HepG2 (cell line): ENCODE measurements around the gene TIAM2.

Experiments
- AHR ChIP-seq: IDR thresholded peaks from 2 replicates; pipeline ENCODE4 v1.6.1; 2018; ENCODE audit warnings: missing genetic modification reagents, missing compliant biosample characterization
- CEBPB ChIP-seq: IDR thresholded peaks from 2 replicates; pipeline ENCODE4 v1.6.1; 2011; ENCODE audit warnings: low read depth, low read length, improper control_type of control experiment, borderline replicate concordance
- CHD2 ChIP-seq: IDR thresholded peaks from 2 replicates; pipeline ENCODE4 v1.6.1; 2011; ENCODE audit warnings: low read depth, low read length, improper control_type of control experiment
- CREM ChIP-seq, 2 experiments: sonication (generic) in 1 of 2; formaldehyde crosslinking in 1 of 2; IDR thresholded peaks; 2 replicates each; pipeline versions ENCODE4 v1.4.0 to v1.6.1; 2016 to 2020; ENCODE audit warnings: antibody characterized with exemption in 1 of 2, mild to moderate bottlenecking in 1 of 2, missing genetic modification reagents in 1 of 2
- GATAD1 ChIP-seq: IDR thresholded peaks from 2 replicates; pipeline ENCODE4 v1.6.1; 2016; ENCODE audit warnings: missing genetic modification reagents, missing compliant biosample characterization
- JUN ChIP-seq: sonication (generic); formaldehyde crosslinking; IDR thresholded peaks from 2 replicates; pipeline ENCODE4 v1.4.0; 2020; ENCODE audit warnings: mild to moderate bottlenecking, missing genetic modification reagents
- MTF1 ChIP-seq: sonication (generic); formaldehyde crosslinking; IDR thresholded peaks from 2 replicates; pipeline ENCODE4 v1.5.0; 2020; ENCODE audit warnings: missing genetic modification reagents
- NBN ChIP-seq: fragments of 450-650 bp; conservative IDR thresholded peaks from 2 replicates; pipeline ENCODE4 v1.6.1; 2017
- SMC3 ChIP-seq: IDR thresholded peaks from 2 replicates; pipeline ENCODE4 v1.6.1; 2011; ENCODE audit warnings: low read length, improper control_type of control experiment
- YY1 ChIP-seq: IDR thresholded peaks from 2 replicates; pipeline ENCODE4 v1.6.1; 2011; ENCODE audit warnings: low read length, low read depth, moderate library complexity, mild to moderate bottlenecking; ENCODE audit not compliant: insufficient read depth, insufficient replicate concordance
- ZNF775 ChIP-seq: sonication (generic); formaldehyde crosslinking; IDR thresholded peaks from 2 replicates; pipeline ENCODE4 v1.4.0; 2020; ENCODE audit warnings: missing genetic modification reagents, mild to moderate bottlenecking, moderate library complexity, borderline replicate concordance
- TF ChIP-seq, protein P1 (sequence below): sonication (generic); formaldehyde crosslinking; IDR thresholded peaks from 2 replicates; pipeline ENCODE4 v1.4.0; 2020; ENCODE audit warnings: missing genetic modification reagents
- TF ChIP-seq, protein P2 (sequence below): sonication (generic); formaldehyde crosslinking; IDR thresholded peaks from 2 replicates; pipeline ENCODE4 v1.8.0; 2023; ENCODE audit warnings: mild to moderate bottlenecking, missing genetic modification reagents
- TF ChIP-seq, protein P3 (sequence below): sonication (generic); formaldehyde crosslinking; IDR thresholded peaks from 2 replicates; pipeline ENCODE4 v1.4.0; 2020; ENCODE audit warnings: mild to moderate bottlenecking, missing genetic modification reagents

DNA sequence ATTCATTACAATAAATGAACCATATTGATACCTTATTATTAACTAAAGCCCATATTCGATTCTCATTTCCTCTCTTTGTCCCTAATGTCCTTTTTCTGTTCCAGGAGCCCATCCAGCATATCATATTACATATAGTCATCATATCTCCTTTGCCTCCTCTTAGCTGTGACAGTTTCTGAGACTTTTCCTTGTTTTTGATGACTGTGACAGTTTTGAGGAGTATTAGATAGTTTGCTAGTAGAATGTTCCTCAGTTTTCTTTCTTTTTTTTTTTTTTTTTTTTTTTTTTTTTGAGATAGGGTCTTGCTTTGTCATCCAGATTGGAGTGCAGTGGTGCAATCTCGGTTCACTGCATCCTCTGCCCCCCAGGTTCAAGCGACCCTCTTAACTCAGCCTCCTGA is 61.6 kb downstream of the TIAM2 start:
- no peak for TF ChIP-seq SMC3
- TF ChIP-seq, protein P1, sequence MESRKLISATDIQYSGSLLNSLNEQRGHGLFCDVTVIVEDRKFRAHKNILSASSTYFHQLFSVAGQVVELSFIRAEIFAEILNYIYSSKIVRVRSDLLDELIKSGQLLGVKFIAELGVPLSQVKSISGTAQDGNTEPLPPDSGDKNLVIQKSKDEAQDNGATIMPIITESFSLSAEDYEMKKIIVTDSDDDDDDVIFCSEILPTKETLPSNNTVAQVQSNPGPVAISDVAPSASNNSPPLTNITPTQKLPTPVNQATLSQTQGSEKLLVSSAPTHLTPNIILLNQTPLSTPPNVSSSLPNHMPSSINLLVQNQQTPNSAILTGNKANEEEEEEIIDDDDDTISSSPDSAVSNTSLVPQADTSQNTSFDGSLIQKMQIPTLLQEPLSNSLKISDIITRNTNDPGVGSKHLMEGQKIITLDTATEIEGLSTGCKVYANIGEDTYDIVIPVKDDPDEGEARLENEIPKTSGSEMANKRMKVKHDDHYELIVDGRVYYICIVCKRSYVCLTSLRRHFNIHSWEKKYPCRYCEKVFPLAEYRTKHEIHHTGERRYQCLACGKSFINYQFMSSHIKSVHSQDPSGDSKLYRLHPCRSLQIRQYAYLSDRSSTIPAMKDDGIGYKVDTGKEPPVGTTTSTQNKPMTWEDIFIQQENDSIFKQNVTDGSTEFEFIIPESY (CRISPR knock-in tag), result no peak
- no peak for TF ChIP-seq GATAD1 (CRISPR knock-in tag)
- no peak for TF ChIP-seq MTF1 (CRISPR knock-in tag)
- TF ChIP-seq CREM (IDR thresholded peaks at IDR 0.05), result no peak
- no peak for TF ChIP-seq CREM (CRISPR knock-in tag; IDR thresholded peaks at IDR 0.05)
- TF ChIP-seq JUN (CRISPR knock-in tag), result no peak
- no peak for TF ChIP-seq CEBPB
- TF ChIP-seq, protein P2, sequence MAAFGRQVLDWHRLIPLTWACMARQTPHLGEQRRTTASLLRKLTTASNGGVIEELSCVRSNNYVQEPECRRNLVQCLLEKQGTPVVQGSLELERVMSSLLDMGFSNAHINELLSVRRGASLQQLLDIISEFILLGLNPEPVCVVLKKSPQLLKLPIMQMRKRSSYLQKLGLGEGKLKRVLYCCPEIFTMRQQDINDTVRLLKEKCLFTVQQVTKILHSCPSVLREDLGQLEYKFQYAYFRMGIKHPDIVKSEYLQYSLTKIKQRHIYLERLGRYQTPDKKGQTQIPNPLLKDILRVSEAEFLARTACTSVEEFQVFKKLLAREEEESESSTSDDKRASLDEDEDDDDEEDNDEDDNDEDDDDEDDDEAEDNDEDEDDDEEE (CRISPR knock-in tag), result no peak
- no peak for TF ChIP-seq ZNF775 (CRISPR knock-in tag)
- TF ChIP-seq AHR (CRISPR knock-in tag), result no peak
- no peak for TF ChIP-seq YY1
- TF ChIP-seq NBN, result no peak
- no peak for TF ChIP-seq CHD2
- TF ChIP-seq, protein P3, sequence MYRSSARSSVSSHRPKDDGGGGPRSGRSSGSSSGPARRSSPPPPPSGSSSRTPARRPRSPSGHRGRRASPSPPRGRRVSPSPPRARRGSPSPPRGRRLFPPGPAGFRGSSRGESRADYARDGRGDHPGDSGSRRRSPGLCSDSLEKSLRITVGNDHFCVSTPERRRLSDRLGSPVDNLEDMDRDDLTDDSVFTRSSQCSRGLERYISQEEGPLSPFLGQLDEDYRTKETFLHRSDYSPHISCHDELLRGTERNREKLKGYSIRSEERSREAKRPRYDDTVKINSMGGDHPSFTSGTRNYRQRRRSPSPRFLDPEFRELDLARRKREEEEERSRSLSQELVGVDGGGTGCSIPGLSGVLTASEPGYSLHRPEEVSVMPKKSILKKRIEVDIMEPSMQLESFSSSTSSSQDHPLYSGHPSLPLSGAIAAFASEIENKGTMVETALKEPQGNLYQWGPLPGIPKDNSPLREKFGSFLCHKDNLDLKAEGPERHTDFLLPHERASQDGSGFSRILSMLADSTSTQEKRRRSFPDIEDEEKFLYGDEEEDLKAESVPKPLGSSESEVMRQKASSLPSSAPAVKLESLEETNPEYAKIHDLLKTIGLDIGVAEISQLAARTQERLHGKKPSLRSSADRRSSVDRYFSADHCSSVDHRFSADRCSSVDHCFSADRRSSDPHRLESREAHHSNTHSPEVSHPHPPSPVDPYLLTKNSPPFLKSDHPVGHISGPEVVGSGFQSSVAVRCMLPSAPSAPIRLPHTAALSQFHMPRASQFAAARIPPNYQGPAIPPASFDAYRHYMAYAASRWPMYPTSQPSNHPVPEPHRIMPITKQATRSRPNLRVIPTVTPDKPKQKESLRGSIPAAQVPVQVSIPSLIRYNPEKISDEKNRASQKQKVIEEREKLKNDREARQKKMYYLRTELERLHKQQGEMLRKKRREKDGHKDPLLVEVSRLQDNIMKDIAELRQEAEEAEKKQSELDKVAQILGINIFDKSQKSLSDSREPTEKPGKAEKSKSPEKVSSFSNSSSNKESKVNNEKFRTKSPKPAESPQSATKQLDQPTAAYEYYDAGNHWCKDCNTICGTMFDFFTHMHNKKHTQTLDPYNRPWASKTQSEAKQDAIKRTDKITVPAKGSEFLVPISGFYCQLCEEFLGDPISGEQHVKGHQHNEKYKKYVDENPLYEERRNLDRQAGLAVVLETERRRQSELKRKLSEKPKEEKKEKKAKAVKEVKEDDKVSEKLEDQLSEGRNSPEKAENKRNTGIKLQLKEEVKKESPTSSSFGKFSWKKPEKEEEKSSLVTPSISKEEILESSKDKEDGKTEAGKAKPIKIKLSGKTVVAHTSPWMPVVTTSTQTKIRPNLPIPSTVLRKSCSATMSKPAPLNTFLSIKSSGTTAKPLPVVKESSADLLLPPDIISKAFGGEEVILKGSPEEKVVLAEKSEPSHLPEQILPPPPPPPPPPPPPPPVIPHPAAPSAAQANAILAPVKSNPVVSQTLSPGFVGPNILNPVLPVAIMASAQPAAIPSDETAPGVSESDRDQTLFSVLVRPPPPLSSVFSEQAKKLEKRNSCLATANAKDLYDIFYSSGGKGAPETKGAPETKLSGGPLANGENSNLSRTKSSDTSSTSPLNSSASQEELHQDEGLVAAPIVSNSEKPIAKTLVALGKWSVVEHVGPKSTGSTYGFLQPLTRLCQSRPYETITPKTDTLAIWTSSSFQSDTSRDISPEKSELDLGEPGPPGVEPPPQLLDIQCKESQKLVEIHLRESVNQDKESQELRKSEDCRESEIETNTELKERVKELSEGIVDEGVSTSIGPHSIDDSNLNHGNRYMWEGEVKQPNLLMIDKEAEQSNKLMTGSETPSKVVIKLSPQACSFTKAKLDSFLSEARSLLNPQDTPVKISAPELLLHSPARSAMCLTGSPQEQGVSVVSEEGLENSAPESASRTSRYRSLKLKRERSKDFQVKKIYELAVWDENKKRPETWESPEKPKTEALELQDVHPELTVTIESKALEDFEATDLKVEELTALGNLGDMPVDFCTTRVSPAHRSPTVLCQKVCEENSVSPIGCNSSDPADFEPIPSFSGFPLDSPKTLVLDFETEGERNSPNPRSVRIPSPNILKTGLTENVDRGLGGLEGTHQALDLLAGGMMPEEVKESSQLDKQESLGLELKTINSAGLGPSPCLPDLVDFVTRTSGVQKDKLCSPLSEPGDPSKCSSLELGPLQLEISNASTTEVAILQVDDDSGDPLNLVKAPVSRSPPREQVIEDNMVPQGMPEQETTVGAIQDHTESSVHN (CRISPR knock-in tag), result no peak
